ENCODE measurements around the gene OR5H15. TPM values are rescaled to one million over a fixed set of nuclear protein-coding genes. Genes with fewer than 3 reads are reported as not detected.

The OR5H15 gene
- total RNA-seq: not detected in 2 replicates

DNA sequence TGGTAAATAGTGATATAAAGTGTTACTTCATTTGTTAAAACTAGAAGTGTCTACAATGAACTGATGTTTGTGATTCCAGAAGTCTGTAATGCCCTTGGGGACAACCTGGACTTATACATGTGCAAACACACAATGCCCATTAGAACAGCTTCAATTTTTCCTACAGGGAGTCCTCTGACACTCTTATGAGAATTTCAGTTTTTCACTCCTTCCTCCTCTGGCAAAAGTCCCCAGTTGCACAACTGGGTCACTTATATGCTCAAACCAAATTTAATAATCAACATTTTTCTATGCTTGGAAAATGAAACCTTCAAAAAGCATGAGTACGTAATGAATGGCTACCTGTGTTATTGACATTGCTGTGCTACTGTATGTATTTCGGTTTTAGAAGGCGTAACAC, at the start of gene OR5H15:
OR5H15 (plus strand) TSS at position 301 of the 400 bp plus-strand sequence. CDS start 2,004 bp downstream, outside the sequence.

DNA sequence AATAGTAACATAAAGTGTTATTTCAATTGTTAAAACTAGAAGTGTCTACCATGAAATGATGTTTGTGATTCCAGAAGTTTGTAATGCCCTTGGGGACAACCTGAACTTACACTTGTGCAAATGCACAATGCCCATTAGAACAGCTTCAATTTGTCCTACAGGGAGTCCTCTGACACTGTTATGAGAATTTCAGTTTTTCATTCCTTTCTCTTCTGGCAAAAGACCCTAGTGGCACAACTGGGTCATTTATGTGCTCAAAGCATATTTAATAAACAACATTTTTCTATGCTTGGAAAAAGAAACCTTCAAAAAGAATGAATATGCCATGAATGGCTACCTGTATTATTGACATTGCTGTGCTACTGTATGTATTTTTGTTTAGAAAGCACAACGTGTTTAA, 36.1 kb upstream of the OR5H15 start, which contains the start of gene OR5H1:
OR5H1 (plus strand) TSS at position 301 of the 400 bp plus-strand sequence. CDS start 1,977 bp downstream, outside the sequence.

DNA sequence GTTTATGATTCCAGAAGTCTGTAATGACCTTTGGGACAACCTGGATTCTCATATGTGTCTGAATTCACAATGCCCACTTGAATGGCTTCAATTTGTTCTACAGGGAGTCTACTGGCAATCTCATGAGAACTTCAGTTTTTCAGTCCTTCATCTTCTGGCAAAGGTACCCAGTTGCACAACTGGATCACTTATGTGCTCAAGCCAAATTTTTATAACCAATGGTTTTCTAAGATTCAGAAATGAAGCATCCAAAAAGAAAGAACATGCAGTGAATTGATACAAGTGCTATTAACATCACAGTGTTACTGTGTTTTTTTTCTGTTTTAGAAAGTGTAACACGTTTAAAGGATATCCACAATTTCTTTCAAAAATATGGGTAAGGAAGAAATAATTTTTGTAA, 19.3 kb upstream of the OR5H15 start, which contains the start of gene OR5H14:
OR5H14 (plus strand) TSS at position 301 of the 400 bp plus-strand sequence. CDS start 1,907 bp downstream, outside the sequence.

Other genes with a start within 250 kb of the OR5H15 start
- gene RIOX2, start 194.3 kb upstream of the OR5H15 start, total RNA-seq: 33.5 and 41.1 TPM in 2 replicates
- not detected in 2 replicates for gene GABRR3, start 131.4 kb upstream of the OR5H15 start, total RNA-seq
- not detected in 2 replicates for gene OR5AC2, start 79.5 kb upstream of the OR5H15 start, total RNA-seq
- gene OR5H1, start 36.0 kb upstream of the OR5H15 start, total RNA-seq: not detected in 2 replicates
- not detected in 2 replicates for gene OR5H14, start 19.2 kb upstream of the OR5H15 start, total RNA-seq
- gene OR5H6, start 97.5 kb downstream of the OR5H15 start, total RNA-seq: not detected in 2 replicates
- gene OR5H2, start 115.8 kb downstream of the OR5H15 start, total RNA-seq: not detected in 2 replicates
- gene OR5K4, start 187.2 kb downstream of the OR5H15 start, total RNA-seq: not detected in 2 replicates
- gene OR5K3, start 224.0 kb downstream of the OR5H15 start, total RNA-seq: not detected in 2 replicates

All from tracheal epithelial cell (primary cell).